Measurements from ENCODE around the gene MBNL1. TPM values are rescaled to one million over a fixed set of nuclear protein-coding genes. Genes with fewer than 3 reads are reported as not detected.

The MBNL1 gene
- total RNA-seq, 1 experiment from 2014 or later: 68.6 TPM

- TF ChIP-seq, protein P1, sequence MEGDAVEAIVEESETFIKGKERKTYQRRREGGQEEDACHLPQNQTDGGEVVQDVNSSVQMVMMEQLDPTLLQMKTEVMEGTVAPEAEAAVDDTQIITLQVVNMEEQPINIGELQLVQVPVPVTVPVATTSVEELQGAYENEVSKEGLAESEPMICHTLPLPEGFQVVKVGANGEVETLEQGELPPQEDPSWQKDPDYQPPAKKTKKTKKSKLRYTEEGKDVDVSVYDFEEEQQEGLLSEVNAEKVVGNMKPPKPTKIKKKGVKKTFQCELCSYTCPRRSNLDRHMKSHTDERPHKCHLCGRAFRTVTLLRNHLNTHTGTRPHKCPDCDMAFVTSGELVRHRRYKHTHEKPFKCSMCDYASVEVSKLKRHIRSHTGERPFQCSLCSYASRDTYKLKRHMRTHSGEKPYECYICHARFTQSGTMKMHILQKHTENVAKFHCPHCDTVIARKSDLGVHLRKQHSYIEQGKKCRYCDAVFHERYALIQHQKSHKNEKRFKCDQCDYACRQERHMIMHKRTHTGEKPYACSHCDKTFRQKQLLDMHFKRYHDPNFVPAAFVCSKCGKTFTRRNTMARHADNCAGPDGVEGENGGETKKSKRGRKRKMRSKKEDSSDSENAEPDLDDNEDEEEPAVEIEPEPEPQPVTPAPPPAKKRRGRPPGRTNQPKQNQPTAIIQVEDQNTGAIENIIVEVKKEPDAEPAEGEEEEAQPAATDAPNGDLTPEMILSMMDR (IDR thresholded peaks at IDR 0.05; ENCODE audit: insufficient read depth in 1 of 2, low read depth in 1 of 2, low read length in 1 of 2, severe bottlenecking in 1 of 2, unreplicated experiment in 1 of 2): no peak
- Mint-ChIP-seq H3K4me1 (ENCODE audit: low read depth, unreplicated experiment) (peaks cover 19% of the 10 kb centered on the region), H3K4me3 (ENCODE audit: unreplicated experiment) (no peak overlapping the region), H3K9me3 (ENCODE audit: unreplicated experiment) (no peaks in the 10 kb centered on the region), H3K27me3 (ENCODE audit: insufficient read depth, unreplicated experiment) (no peaks in the 10 kb centered on the region), H3K36me3 (ENCODE audit: insufficient read depth, unreplicated experiment) (no peaks in the 10 kb centered on the region), H3K27ac (ENCODE audit: unreplicated experiment) (no peak overlapping the region)
- Histone ChIP-seq H3K4me1 (peaks cover 28% of the 10 kb centered on the region), H3K36me3 (ENCODE audit: control insufficient read depth, insufficient read depth, low read length) (no peaks in the 10 kb centered on the region), H3K27me3 (replicated peaks; ENCODE audit: control insufficient read depth, insufficient read depth, low read length) (no peaks in the 10 kb centered on the region), H3K9me3 (no peaks in the 10 kb centered on the region), H3K4me3 (ENCODE audit: low read depth, low read length) (no peak overlapping the region)
- CTCF ChIA-PET: no interaction called here
- POLR2A ChIA-PET: no interaction called here
- intact Hi-C loops (cut with micrococcal nuclease; ENCODE audit: unreplicated experiment): no loop called here
- no peak for DNase-seq
- no TSS peak for BruUV-seq (replicated peaks)
Observed at GRCh38 chr3:152261329-152261728, 7.4 kb upstream of the MBNL1 start.

DNA sequence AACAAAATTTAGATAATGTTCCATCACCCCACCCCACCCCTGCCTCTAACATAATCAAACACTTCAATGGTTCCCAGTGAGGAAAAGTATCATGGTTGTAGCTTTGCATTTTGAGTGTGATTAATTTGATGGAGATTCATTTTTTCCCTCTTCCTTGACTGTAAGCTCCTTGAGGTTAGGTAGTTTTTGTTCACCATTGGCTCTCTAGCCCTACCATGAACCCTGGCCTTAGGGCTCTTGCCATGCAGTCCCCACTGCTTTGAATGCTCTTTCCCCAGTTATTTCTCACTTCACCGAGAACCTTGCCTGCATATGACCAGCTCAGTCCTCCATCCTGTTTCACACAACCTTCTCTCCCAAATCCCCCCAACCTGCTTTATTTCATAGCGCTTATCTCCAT lies 5.0 kb upstream of the MBNL1 start:
- Mint-ChIP-seq H3K36me3 (ENCODE audit: insufficient read depth, unreplicated experiment) (peaks cover 6% of the 10 kb centered on the region), H3K27me3 (ENCODE audit: insufficient read depth, unreplicated experiment) (no peaks in the 10 kb centered on the region), H3K27ac (ENCODE audit: unreplicated experiment) (no peak overlapping the region), H3K4me1 (ENCODE audit: low read depth, unreplicated experiment) (peaks cover 34% of the 10 kb centered on the region), H3K9me3 (ENCODE audit: unreplicated experiment) (no peaks in the 10 kb centered on the region), H3K4me3 (ENCODE audit: unreplicated experiment) (no peak overlapping the region)
- BruUV-seq (replicated peaks): no TSS peak
- CTCF ChIA-PET: no interaction called here
- TF ChIP-seq, protein P1 (IDR thresholded peaks at IDR 0.05; ENCODE audit: insufficient read depth in 1 of 2, low read depth in 1 of 2, low read length in 1 of 2, severe bottlenecking in 1 of 2, unreplicated experiment in 1 of 2): no peak
- no peak for DNase-seq
- Histone ChIP-seq H3K4me1 (peaks cover 40% of the 10 kb centered on the region), H3K27me3 (replicated peaks; ENCODE audit: control insufficient read depth, insufficient read depth, low read length) (no peaks in the 10 kb centered on the region), H3K9me3 (no peaks in the 10 kb centered on the region), H3K4me3 (ENCODE audit: low read depth, low read length) (no peak overlapping the region), H3K36me3 (ENCODE audit: control insufficient read depth, insufficient read depth, low read length) (no peaks in the 10 kb centered on the region)
- intact Hi-C loops (cut with micrococcal nuclease; ENCODE audit: unreplicated experiment): no loop called here
- POLR2A ChIA-PET: interaction anchor here (0.6 kb wide), 1 partner anchor 1857 kb away, joined by 6 read pairs; no protein-coding TSS in a partner anchor

DNA sequence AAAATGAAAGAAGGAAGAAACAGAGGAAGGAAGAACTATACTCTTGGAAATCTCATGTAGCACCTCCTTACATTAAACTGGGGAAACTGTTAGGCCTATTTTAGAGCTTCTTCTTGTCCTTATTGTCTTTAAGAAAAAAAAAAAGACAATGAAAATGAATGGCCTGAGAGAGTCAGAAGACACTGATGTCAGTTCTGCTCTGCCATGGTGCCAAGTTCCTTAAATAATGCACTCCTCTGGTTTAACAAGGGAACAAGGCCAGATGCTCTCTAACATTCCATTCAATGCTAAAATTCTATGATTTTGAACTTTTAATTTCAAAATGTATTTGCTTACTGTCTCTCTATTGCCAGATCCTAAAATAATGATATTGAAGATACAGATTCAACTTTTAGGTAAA lies 4.4 kb upstream of the MBNL1 start:
- ChIA-PET POLR2A (no interaction called here), CTCF (no interaction called here)
- H3K4me3 ChIP-seq (ENCODE audit: low read depth, low read length): no peak overlapping the region
- intact Hi-C loops (cut with micrococcal nuclease; ENCODE audit: unreplicated experiment): no loop called here
- H3K27me3 ChIP-seq (replicated peaks; ENCODE audit: control insufficient read depth, insufficient read depth, low read length): no peaks in the 10 kb centered on the region
- no peak overlapping the region for H3K4me3 Mint-ChIP-seq (ENCODE audit: unreplicated experiment)
- H3K9me3 ChIP-seq: no peaks in the 10 kb centered on the region
- peaks cover 6% of the 10 kb centered on the region for H3K36me3 Mint-ChIP-seq (ENCODE audit: insufficient read depth, unreplicated experiment)
- TF ChIP-seq, protein P1 (IDR thresholded peaks at IDR 0.05; ENCODE audit: insufficient read depth in 1 of 2, low read depth in 1 of 2, low read length in 1 of 2, severe bottlenecking in 1 of 2, unreplicated experiment in 1 of 2): no peak
- peaks cover 28% of the 10 kb centered on the region for H3K4me1 Mint-ChIP-seq (ENCODE audit: low read depth, unreplicated experiment)
- peaks cover 33% of the 10 kb centered on the region for H3K4me1 ChIP-seq
- no peaks in the 10 kb centered on the region for H3K36me3 ChIP-seq (ENCODE audit: control insufficient read depth, insufficient read depth, low read length)
- H3K9me3 Mint-ChIP-seq (ENCODE audit: unreplicated experiment): no peaks in the 10 kb centered on the region
- no TSS peak for BruUV-seq (replicated peaks)
- H3K27ac Mint-ChIP-seq (ENCODE audit: unreplicated experiment): no peak overlapping the region
- no peaks in the 10 kb centered on the region for H3K27me3 Mint-ChIP-seq (ENCODE audit: insufficient read depth, unreplicated experiment)
- DNase-seq: no peak

Data from Caco-2 (cell line).